ENCODE measurements around the gene NGEF. TPM values are rescaled to one million over a fixed set of nuclear protein-coding genes. Genes with fewer than 3 reads are reported as not detected.

NGEF gene
- total and polyA plus RNA-seq, 9 of the 15 experiments (the other 6 are each of a cell fraction or from before 2014, with no cell fraction given): 0.07 to 0.17 (median 0.09) TPM; not detected in 6

DNA sequence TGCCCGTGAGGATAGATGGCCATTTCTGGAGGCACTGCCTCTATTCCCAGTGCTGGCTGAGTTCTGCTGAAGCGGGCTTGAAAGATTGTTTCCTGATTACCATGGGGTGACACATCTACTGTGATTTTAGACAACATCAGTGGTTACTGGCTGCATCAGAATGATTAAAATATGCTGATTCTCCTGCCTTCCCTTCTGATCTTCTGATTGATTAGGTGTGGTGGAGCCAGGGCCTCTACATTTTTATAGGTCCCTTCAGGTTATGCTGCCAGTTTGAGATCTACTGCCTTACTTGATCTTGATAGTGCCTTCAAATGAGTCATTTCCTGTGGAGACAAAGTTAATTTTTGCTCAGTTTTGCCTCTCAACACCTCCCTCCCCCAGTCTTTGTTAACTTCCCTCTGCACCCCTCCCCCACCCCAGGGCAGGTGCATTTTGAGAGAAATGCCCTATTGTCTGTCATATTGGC is 174.6 kb downstream of the NGEF start (continued):
- TF ChIP-seq, protein P1, sequence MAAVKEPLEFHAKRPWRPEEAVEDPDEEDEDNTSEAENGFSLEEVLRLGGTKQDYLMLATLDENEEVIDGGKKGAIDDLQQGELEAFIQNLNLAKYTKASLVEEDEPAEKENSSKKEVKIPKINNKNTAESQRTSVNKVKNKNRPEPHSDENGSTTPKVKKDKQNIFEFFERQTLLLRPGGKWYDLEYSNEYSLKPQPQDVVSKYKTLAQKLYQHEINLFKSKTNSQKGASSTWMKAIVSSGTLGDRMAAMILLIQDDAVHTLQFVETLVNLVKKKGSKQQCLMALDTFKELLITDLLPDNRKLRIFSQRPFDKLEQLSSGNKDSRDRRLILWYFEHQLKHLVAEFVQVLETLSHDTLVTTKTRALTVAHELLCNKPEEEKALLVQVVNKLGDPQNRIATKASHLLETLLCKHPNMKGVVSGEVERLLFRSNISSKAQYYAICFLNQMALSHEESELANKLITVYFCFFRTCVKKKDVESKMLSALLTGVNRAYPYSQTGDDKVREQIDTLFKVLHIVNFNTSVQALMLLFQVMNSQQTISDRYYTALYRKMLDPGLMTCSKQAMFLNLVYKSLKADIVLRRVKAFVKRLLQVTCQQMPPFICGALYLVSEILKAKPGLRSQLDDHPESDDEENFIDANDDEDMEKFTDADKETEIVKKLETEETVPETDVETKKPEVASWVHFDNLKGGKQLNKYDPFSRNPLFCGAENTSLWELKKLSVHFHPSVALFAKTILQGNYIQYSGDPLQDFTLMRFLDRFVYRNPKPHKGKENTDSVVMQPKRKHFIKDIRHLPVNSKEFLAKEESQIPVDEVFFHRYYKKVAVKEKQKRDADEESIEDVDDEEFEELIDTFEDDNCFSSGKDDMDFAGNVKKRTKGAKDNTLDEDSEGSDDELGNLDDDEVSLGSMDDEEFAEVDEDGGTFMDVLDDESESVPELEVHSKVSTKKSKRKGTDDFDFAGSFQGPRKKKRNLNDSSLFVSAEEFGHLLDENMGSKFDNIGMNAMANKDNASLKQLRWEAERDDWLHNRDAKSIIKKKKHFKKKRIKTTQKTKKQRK (IDR thresholded peaks at IDR 0.05; ENCODE audit: borderline replicate concordance, low read depth, low read length): no peak
- TF ChIP-seq PHTF2 (CRISPR knock-in tag; IDR thresholded peaks at IDR 0.05): no peak
- TF ChIP-seq MTA1 (IDR thresholded peaks at IDR 0.05; ENCODE audit: borderline replicate concordance): peak; percentile 43; the same call in 1 of the 2 replicates
- 0 out of 4 replicates have a peak, but pooled peaks of 1 of the 2 experiments have one; percentile 43 for TF ChIP-seq TRIM24 (IDR thresholded peaks at IDR 0.05)
- peak; percentile 51 for TF ChIP-seq CBFA2T3 (IDR thresholded peaks at IDR 0.05)
- TF ChIP-seq JUND (IDR thresholded peaks at IDR 0.05; ENCODE audit: borderline replicate concordance, low read depth, low read length): peak; percentile 96
- peak; percentile 92; the same call in 2 of the 3 replicates for TF ChIP-seq JUND (tag; IDR thresholded peaks at IDR 0.05; ENCODE audit: borderline replicate concordance, low read depth, low read length)
- no peak for TF ChIP-seq ZNF717 (CRISPR knock-in tag; IDR thresholded peaks at IDR 0.05)
- TF ChIP-seq, protein P2, sequence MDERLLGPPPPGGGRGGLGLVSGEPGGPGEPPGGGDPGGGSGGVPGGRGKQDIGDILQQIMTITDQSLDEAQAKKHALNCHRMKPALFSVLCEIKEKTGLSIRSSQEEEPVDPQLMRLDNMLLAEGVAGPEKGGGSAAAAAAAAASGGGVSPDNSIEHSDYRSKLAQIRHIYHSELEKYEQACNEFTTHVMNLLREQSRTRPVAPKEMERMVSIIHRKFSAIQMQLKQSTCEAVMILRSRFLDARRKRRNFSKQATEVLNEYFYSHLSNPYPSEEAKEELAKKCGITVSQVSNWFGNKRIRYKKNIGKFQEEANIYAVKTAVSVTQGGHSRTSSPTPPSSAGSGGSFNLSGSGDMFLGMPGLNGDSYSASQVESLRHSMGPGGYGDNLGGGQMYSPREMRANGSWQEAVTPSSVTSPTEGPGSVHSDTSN (CRISPR knock-in tag; IDR thresholded peaks at IDR 0.05; ENCODE audit: low read depth): no peak
- TF ChIP-seq, protein P2 (tag; conservative IDR thresholded peaks at IDR 0.05; ENCODE audit: low read depth): peak; percentile 56
- TF ChIP-seq ARID1B (IDR thresholded peaks at IDR 0.05): peak; percentile 84
- TF ChIP-seq ZNF311 (CRISPR knock-in tag; IDR thresholded peaks at IDR 0.05): no peak
- TF ChIP-seq ETV1 (tag; conservative IDR thresholded peaks at IDR 0.05; ENCODE audit: low read depth): peak; percentile 74
- peak; percentile 66; the same call in 1 of the 2 replicates for TF ChIP-seq LEF1 (IDR thresholded peaks at IDR 0.05)
- TF ChIP-seq HDAC2 (IDR thresholded peaks at IDR 0.05): 0 out of 2 replicates have a peak, but pooled peaks have one; percentile 41
- no peak for TF ChIP-seq ZNF507 (tag; conservative IDR thresholded peaks at IDR 0.05)
- 0 out of 2 replicates have a peak, but pooled peaks have one; percentile 11 for TF ChIP-seq KLF16 (IDR thresholded peaks at IDR 0.05)
- TF ChIP-seq, protein P3, sequence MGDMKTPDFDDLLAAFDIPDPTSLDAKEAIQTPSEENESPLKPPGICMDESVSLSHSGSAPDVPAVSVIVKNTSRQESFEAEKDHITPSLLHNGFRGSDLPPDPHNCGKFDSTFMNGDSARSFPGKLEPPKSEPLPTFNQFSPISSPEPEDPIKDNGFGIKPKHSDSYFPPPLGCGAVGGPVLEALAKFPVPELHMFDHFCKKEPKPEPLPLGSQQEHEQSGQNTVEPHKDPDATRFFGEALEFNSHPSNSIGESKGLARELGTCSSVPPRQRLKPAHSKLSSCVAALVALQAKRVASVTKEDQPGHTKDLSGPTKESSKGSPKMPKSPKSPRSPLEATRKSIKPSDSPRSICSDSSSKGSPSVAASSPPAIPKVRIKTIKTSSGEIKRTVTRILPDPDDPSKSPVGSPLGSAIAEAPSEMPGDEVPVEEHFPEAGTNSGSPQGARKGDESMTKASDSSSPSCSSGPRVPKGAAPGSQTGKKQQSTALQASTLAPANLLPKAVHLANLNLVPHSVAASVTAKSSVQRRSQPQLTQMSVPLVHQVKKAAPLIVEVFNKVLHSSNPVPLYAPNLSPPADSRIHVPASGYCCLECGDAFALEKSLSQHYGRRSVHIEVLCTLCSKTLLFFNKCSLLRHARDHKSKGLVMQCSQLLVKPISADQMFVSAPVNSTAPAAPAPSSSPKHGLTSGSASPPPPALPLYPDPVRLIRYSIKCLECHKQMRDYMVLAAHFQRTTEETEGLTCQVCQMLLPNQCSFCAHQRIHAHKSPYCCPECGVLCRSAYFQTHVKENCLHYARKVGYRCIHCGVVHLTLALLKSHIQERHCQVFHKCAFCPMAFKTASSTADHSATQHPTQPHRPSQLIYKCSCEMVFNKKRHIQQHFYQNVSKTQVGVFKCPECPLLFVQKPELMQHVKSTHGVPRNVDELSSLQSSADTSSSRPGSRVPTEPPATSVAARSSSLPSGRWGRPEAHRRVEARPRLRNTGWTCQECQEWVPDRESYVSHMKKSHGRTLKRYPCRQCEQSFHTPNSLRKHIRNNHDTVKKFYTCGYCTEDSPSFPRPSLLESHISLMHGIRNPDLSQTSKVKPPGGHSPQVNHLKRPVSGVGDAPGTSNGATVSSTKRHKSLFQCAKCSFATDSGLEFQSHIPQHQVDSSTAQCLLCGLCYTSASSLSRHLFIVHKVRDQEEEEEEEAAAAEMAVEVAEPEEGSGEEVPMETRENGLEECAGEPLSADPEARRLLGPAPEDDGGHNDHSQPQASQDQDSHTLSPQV (IDR thresholded peaks at IDR 0.05): 0 out of 2 replicates have a peak, but pooled peaks have one; percentile 18
- 0 out of 4 replicates have a peak, but pooled peaks of 1 of the 2 experiments have one; percentile 15 for TF ChIP-seq TBL1XR1 (IDR thresholded peaks at IDR 0.05; ENCODE audit: low read length in 2 of 2)
- 0 out of 2 replicates have a peak, but pooled peaks have one; percentile 38 for TF ChIP-seq ZNF766 (CRISPR knock-in tag; conservative IDR thresholded peaks at IDR 0.05)

All from K562 (cell line).